Cerebellar cortex (tissue), 1 donor: Measurements from ENCODE around the gene SERGEF.
A peak's percentile ranks its signal among the peaks of the same experiment; 100 is the strongest.

ENCODE experiments used
- DNase-seq: peaks from one replicate; pipeline ENCODE4 v3.0.0-alpha.2; 2015; ENCODE audit warnings: low spot score

The SERGEF gene

GRCh38 chr11:17750801-17751165, 262.1 kb downstream of the SERGEF start:
- no peak for DNase-seq

DNA sequence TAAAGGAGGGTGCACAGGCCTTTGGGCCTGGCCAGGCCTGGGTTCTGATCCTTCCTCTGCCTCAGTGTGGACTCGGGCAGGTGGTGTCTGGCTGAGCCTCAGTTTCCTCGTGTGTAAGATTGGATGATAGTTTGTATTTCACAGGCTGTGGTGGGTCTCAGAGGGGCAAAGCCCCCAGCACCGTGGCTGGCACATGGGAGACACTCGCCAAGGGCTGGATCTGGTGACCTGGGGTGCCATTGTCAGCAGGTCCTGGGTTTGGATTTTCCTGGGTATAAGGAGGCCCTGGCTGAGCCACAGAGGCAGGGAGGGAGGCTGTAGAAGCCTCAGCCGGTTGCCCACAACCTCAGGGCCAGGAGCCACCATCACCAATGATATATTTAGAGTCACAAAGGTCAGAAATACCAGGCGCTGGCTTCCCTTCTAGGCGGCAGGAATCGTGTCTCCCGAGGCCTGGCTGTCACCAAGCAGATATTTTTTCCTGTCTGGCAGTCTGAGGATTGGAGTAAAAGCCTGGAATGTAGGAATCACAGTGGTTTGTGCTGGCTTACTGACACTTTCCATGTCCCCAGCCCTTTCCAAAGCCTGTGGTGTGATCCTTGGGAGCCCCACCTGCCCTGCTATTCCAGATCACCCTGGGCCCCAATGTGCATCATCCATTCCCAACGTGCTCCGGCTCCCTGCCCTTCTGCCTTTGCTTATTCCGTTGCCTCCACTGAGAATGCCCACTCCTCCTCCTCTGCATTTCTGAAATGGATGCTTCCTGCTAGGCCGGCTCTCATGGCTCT, 262.6 kb downstream of the SERGEF start:
- no peak for DNase-seq

GRCh38 chr11:17748761-17749721, 263.8 kb downstream of the SERGEF start:
- no peak for DNase-seq

- DNase-seq, result no peak
Observed at GRCh38 chr11:17748044-17748443, 264.8 kb downstream of the SERGEF start.

DNA sequence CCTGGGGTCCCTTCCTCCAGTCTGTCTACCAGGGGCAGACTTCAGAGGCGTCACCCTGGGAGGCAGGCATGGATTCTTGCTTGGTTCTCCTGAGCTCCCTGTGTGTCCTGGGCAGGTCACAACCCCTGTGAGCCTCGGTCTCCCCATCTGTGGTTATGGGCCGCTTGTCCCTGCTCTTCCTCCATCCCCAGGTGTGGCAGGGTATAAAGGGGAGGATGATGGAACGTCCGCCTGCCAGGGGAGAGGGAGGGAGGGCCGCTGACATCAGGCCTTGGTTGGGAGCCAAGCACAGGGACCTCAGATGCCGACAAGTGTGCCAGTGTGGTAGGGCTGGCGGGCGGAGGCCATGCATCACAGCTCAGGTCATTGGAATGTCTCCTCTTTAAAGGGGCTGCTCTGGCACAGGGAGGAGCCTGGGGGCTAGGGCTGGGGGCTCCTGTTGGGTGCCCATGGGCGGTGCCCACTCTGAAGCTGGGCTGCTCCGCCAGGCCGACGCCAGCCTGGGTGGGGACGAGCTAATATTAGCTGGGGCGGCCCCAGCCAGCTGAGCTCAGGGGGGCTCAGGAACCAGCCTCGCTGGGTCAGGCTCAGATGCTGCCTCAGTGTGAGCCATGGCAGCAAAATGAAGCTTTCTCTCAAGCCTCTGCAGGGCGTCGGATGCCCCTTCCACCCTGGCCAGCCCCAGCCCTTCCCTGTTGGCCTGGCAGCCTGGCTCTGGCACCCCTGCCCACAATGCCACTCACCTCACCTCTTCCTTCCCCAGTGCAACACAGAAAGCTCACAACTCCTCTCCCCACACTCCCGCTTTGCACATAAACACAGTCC, 265.5 kb downstream of the SERGEF start:
- peak; percentile 76 for DNase-seq

- DNase-seq, result no peak
Observed at GRCh38 chr11:17746096-17746495, 266.8 kb downstream of the SERGEF start.

GRCh38 chr11:17745023-17745772, 267.6 kb downstream of the SERGEF start:
- DNase-seq, result peak; percentile 29

DNA sequence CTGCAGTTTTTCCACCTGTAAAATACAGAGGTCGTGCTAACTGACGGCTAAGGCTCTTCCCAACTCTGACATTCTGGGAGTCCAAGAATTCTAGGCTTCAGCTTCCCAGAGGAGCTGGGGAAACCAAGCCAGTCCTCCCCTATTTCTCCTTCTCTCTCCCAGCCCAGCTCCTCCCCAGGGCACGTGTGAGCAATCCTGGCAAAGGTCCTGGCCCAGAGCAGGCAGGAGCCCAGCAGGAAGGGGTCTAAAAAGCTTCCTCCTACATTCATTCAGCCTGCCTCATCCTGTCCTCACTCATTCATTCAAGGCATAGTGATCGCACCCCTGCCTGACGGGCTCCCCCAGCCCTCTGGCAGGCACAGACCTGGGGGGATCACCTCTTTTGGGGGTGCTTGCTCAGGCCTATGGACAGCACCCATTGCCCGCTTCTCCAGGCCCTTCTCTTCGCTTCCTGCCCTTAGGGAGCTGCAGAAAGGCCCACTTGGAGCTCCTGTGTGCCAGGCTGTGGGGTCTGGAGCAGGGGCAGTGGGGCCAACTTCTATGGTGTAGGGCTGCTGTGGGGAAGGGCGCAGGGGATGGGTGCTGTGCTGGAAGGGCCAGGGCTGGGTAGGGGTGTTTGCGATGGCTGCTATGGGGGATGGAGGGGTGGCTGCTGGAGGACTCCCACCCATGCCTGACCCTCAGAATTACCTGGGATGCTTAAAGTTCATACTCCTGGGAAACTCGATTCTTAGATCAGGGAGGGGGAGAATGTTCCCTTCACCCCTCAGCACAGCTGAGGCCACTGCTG, 268.5 kb downstream of the SERGEF start:
- peak; percentile 61 for DNase-seq

- no peak for DNase-seq
Observed at GRCh38 chr11:17743808-17744119, 269.1 kb downstream of the SERGEF start.

DNA sequence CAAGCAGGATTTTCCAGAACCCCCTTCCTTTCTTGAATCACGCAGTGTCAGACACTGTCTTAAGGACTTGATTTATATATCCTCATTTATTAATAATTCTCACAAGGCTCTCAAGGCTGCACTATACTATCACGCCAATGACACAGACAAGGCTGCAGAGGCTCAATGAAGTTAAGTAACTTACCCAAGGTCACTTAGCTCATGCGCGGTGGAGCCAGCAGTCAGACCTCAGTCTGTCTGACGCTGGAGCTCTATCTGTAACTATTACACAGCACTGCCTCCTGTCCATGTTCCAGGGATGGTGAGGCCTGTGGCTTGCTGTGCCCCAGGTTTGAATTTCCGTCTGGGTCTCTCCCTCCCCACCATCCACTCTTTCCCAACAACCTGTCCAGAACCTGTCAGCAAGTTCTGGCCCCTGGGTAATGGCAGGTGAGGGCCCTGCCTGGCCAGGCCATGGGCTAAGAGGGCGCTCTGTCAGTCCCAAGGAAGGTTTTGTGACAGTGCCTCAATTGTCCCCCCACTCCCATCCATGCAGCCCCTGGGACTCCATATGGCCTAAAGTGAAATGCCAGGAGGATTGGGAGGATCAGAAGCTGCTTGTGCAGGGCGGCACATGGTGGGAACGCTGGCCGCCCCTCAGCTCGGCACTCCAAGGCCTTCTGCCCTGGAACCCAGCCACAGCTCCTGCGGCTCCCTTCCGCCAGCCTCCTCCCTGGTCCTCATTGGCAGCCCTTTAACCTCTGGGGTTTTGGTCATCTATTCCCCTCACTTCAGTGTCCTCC, 269.6 kb downstream of the SERGEF start:
- peak; percentile 22 for DNase-seq

- peak; percentile 46 for DNase-seq
Observed at GRCh38 chr11:17742019-17742418, 270.8 kb downstream of the SERGEF start.

DNA sequence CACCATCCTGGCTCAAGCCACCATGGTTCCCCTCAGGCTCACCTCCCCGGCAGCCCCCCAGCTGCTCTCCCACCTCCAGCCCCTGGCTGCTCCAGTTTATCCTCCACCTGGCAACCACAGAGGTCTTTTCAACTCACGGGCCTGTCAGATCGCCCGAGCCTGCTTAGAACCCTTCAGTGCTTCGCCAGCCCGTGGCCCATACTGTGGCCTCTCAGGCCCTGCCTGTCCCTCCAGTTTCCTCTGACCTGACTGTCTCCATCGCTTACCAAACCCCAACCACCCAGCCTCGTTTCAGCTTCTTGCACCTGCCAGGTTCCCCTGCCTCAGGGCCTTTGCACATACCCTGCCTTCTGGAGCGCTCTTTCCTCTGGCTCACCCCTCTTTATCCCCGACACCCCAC, 271.4 kb downstream of the SERGEF start:
- DNase-seq, result peak; percentile 9

DNA sequence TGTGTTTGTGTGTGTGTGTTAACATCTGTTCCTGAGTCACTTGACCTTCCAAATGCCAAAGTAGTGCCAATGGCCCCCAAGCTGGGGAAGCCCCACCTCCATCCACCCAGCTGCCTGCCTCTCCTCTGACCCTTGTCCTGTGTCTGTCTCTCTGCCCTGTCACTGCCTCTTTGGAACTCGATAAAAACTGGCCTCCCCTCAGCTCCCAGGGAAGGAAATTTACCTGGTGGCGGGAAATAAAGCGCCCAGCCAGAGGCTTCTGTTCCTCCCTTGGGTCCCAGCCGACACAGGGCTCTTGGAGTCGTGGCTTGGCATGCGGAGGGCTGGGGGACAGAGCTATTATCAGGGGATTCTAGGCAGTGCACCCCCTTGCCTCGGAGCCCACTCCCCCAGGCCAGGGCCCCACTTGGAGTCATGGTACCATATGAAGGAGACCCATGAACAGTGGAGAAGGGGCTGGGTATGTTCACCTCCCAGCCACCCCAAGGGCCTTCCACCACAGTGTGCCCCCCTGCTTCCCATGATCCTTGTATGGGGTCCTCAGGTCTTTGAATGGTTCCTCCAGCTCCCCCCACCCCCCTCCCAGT, 272.1 kb downstream of the SERGEF start:
- DNase-seq, result peak; percentile 26

GRCh38 chr11:17739945-17740338, 272.9 kb downstream of the SERGEF start:
- peak; percentile 37 for DNase-seq

- DNase-seq, result peak; percentile 12
Observed at GRCh38 chr11:17738151-17738973, 274.5 kb downstream of the SERGEF start.
